HL-60 (cell line): Measurements from ENCODE around the gene GLIS1.

Source experiments
- DNase-seq, 2 experiments: peaks; one replicate each; pipeline ENCODE4 v3.0.0-alpha.2; 2010 to 2020; ENCODE audit warnings: low read depth in 1 of 2, low spot score in 1 of 2
- H3K27ac ChIP-seq: fragments of 250-450 bp; sonication (Bioruptor Pico); replicated peaks from 2 replicates; pipeline ENCODE4 v1.5.1; 2020; ENCODE audit warnings: mild to moderate bottlenecking, moderate library complexity
- H3K27me3 ChIP-seq: fragments of 250-450 bp; sonication (Bioruptor Pico); 2 replicates; pipeline ENCODE4 v1.5.1; 2021; ENCODE audit warnings: mild to moderate bottlenecking, moderate library complexity; ENCODE audit not compliant: insufficient read depth, poor library complexity, severe bottlenecking
- H3K4me3 ChIP-seq: replicated peaks from 2 replicates; pipeline ENCODE4 v1.5.1; 2011; ENCODE audit warnings: mild to moderate bottlenecking, control low read depth, low read length; ENCODE audit not compliant: insufficient read depth
- CTCF ChIP-seq: IDR thresholded peaks from one replicate; pipeline ENCODE4 v1.5.1; 2011; ENCODE audit warnings: low read length, control low read depth, inconsistent platforms; ENCODE audit not compliant: insufficient read depth
- GABPA ChIP-seq: IDR thresholded peaks from 2 replicates; pipeline ENCODE4 v1.6.1; 2012; ENCODE audit warnings: low read depth
- POLR2AphosphoS5 ChIP-seq: IDR thresholded peaks from 2 replicates; pipeline ENCODE4 v1.6.1; 2012; ENCODE audit warnings: low read depth
- REST ChIP-seq: IDR thresholded peaks from 2 replicates; pipeline ENCODE4 v1.6.1; 2012; ENCODE audit warnings: low read depth; ENCODE audit not compliant: insufficient replicate concordance
- SPI1 ChIP-seq: IDR thresholded peaks from 2 replicates; pipeline ENCODE4 v1.6.1; 2012; ENCODE audit warnings: low read depth, mild to moderate bottlenecking, borderline replicate concordance

Gene GLIS1

GRCh38 chr1:53704804-53705445 lies 34.0 kb downstream of the GLIS1 start:
- no peak overlapping the region for H3K27ac ChIP-seq
- DNase-seq, result no peak
- TF ChIP-seq CTCF (no peak), POLR2AphosphoS5 (no peak), SPI1 (no peak), REST (no peak), GABPA (no peak)
- H3K27me3 ChIP-seq, result peaks cover 12% of the 10 kb centered on the region
- H3K4me3 ChIP-seq, result no peak overlapping the region

DNA sequence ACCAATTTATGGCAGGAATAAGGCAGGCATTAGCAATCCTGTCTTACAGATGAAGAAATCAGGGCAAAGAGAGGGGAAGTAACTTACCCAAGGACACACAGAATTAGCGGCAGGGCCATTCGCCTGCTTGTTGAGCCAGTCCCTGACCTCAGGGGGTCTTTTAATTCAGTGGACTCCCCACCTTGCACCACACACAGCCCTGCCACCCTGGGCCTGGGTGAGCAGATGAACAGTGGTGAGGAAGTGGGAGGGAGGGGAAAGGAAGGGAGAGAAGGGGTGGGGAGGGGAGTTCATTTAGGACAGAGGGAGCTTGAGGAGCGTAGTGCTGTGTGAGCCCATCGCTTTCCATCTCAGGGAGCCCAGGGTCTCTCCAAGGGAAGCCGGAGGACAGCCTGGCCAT lies 34.7 kb downstream of the GLIS1 start:
- Histone ChIP-seq H3K4me3 (no peak overlapping the region), H3K27ac (no peak overlapping the region), H3K27me3 (peaks cover 12% of the 10 kb centered on the region)
- no peak for TF ChIP-seq GABPA
- no peak for TF ChIP-seq CTCF
- no peak for TF ChIP-seq SPI1
- no peak for TF ChIP-seq POLR2AphosphoS5
- TF ChIP-seq REST, result no peak
- no peak for DNase-seq

DNA sequence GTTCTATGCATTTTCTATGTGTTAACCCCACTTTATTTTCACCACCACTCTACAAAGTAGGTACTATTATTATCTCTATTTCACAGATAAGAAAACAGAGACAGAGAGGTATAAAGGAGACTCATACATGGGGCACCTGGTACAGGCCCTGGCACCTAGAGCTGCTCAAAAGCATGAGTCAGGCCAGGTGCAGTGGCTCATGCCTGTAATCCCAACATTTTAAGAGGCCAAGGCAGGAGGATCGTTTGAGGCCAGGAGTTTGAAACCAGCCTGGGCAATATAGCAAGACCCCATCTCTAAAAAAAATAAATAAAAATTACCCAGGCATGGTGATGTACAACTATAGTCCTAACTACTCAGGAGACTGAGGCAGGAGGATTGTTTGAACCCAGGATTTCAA lies 35.8 kb downstream of the GLIS1 start:
- DNase-seq, result no peak
- Histone ChIP-seq H3K27me3 (peaks cover 12% of the 10 kb centered on the region), H3K4me3 (no peak overlapping the region), H3K27ac (no peak overlapping the region)
- TF ChIP-seq CTCF (no peak), SPI1 (no peak), POLR2AphosphoS5 (no peak), REST (no peak), GABPA (no peak)
